ENCODE data around the gene APBA2. TPM values are rescaled to one million over a fixed set of nuclear protein-coding genes. Genes with fewer than 3 reads are reported as not detected.

The APBA2 gene
- total RNA-seq, 1 experiment from 2014 or later = 11.2 TPM

DNA sequence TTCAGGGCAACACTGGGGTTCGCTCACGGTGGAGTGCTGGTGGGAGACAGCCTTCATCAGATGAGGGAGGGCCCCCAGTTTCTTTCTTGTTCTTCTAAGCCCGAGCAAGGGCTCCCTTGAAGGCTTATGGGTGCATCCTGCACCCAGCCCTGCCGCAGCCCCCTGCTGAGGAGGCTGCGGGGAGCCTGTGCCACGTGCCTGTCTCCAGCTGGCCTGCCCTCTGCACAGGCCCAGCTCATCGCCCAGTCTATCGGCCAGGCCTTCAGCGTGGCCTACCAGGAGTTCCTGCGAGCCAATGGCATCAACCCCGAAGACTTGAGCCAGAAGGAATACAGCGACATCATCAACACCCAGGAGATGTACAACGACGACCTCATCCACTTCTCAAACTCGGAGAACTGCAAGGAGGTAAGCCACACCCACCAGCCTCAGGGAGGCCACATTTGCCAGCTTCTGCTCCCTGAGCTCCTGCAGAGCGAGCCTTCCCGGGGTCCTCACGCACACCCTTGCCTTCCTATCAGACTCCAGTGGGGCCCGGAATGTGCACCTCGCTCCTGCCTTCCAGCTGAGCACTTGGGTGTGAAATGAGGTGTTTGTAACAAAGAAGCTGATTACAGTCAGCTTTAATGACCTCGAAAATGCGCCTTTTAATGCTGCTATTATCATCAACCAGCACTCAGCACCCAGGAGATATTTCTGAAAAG, 219.5 kb downstream of the APBA2 start:
- Mint-ChIP-seq H3K27me3 (ENCODE audit: low read depth) (no peaks in the 10 kb centered on the region), H3K36me3 (no peaks in the 10 kb centered on the region), H3K9me3 (no peaks in the 10 kb centered on the region), H3K27ac (no peak overlapping the region; the same call in 1 of the 2 replicates), H3K4me1 (peaks cover 25% of the 10 kb centered on the region), H3K4me3 (no peak overlapping the region)
- ChIA-PET CTCF (interaction anchor here (4.3 to 5.9 kb wide), 4 partner anchors 11 to 121 kb away, joined by 57 to 196 read pairs (median 112); no protein-coding TSS in a partner anchor), POLR2A (no interaction called here)
- DNase-seq (ENCODE audit: low spot score) (no peak), ATAC-seq (no peak)
- TF ChIP-seq ETV6 (CRISPR knock-in tag; IDR thresholded peaks at IDR 0.05) = no peak
- TF ChIP-seq HMGA2 (CRISPR knock-in tag; IDR thresholded peaks at IDR 0.05) = no peak
- TF ChIP-seq, protein P1, sequence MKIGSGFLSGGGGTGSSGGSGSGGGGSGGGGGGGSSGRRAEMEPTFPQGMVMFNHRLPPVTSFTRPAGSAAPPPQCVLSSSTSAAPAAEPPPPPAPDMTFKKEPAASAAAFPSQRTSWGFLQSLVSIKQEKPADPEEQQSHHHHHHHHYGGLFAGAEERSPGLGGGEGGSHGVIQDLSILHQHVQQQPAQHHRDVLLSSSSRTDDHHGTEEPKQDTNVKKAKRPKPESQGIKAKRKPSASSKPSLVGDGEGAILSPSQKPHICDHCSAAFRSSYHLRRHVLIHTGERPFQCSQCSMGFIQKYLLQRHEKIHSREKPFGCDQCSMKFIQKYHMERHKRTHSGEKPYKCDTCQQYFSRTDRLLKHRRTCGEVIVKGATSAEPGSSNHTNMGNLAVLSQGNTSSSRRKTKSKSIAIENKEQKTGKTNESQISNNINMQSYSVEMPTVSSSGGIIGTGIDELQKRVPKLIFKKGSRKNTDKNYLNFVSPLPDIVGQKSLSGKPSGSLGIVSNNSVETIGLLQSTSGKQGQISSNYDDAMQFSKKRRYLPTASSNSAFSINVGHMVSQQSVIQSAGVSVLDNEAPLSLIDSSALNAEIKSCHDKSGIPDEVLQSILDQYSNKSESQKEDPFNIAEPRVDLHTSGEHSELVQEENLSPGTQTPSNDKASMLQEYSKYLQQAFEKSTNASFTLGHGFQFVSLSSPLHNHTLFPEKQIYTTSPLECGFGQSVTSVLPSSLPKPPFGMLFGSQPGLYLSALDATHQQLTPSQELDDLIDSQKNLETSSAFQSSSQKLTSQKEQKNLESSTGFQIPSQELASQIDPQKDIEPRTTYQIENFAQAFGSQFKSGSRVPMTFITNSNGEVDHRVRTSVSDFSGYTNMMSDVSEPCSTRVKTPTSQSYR (CRISPR knock-in tag; IDR thresholded peaks at IDR 0.05) = no peak
- TF ChIP-seq, protein P2, sequence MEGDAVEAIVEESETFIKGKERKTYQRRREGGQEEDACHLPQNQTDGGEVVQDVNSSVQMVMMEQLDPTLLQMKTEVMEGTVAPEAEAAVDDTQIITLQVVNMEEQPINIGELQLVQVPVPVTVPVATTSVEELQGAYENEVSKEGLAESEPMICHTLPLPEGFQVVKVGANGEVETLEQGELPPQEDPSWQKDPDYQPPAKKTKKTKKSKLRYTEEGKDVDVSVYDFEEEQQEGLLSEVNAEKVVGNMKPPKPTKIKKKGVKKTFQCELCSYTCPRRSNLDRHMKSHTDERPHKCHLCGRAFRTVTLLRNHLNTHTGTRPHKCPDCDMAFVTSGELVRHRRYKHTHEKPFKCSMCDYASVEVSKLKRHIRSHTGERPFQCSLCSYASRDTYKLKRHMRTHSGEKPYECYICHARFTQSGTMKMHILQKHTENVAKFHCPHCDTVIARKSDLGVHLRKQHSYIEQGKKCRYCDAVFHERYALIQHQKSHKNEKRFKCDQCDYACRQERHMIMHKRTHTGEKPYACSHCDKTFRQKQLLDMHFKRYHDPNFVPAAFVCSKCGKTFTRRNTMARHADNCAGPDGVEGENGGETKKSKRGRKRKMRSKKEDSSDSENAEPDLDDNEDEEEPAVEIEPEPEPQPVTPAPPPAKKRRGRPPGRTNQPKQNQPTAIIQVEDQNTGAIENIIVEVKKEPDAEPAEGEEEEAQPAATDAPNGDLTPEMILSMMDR (IDR thresholded peaks at IDR 0.05) = no peak
- TF ChIP-seq, protein P3, sequence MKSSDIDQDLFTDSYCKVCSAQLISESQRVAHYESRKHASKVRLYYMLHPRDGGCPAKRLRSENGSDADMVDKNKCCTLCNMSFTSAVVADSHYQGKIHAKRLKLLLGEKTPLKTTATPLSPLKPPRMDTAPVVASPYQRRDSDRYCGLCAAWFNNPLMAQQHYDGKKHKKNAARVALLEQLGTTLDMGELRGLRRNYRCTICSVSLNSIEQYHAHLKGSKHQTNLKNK (CRISPR knock-in tag; IDR thresholded peaks at IDR 0.05) = no peak
- TF ChIP-seq, protein P4, sequence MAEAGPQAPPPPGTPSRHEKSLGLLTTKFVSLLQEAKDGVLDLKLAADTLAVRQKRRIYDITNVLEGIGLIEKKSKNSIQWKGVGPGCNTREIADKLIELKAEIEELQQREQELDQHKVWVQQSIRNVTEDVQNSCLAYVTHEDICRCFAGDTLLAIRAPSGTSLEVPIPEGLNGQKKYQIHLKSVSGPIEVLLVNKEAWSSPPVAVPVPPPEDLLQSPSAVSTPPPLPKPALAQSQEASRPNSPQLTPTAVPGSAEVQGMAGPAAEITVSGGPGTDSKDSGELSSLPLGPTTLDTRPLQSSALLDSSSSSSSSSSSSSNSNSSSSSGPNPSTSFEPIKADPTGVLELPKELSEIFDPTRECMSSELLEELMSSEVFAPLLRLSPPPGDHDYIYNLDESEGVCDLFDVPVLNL (CRISPR knock-in tag; IDR thresholded peaks at IDR 0.05; ENCODE audit: borderline replicate concordance, low read depth) = no peak
- TF ChIP-seq NR3C1 (CRISPR knock-in tag; conservative IDR thresholded peaks at IDR 0.05; ENCODE audit: low read depth) = no peak
- TF ChIP-seq JAZF1 (CRISPR knock-in tag; IDR thresholded peaks at IDR 0.05) = no peak
- TF ChIP-seq, protein P5, sequence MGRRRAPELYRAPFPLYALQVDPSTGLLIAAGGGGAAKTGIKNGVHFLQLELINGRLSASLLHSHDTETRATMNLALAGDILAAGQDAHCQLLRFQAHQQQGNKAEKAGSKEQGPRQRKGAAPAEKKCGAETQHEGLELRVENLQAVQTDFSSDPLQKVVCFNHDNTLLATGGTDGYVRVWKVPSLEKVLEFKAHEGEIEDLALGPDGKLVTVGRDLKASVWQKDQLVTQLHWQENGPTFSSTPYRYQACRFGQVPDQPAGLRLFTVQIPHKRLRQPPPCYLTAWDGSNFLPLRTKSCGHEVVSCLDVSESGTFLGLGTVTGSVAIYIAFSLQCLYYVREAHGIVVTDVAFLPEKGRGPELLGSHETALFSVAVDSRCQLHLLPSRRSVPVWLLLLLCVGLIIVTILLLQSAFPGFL (CRISPR knock-in tag; IDR thresholded peaks at IDR 0.05; ENCODE audit: borderline replicate concordance) = no peak
- TF ChIP-seq, protein P6, sequence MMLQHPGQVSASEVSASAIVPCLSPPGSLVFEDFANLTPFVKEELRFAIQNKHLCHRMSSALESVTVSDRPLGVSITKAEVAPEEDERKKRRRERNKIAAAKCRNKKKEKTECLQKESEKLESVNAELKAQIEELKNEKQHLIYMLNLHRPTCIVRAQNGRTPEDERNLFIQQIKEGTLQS (CRISPR knock-in tag; conservative IDR thresholded peaks at IDR 0.05) = no peak
- no peak for TF ChIP-seq NFATC4 (CRISPR knock-in tag; IDR thresholded peaks at IDR 0.05)
- TF ChIP-seq, protein P7, sequence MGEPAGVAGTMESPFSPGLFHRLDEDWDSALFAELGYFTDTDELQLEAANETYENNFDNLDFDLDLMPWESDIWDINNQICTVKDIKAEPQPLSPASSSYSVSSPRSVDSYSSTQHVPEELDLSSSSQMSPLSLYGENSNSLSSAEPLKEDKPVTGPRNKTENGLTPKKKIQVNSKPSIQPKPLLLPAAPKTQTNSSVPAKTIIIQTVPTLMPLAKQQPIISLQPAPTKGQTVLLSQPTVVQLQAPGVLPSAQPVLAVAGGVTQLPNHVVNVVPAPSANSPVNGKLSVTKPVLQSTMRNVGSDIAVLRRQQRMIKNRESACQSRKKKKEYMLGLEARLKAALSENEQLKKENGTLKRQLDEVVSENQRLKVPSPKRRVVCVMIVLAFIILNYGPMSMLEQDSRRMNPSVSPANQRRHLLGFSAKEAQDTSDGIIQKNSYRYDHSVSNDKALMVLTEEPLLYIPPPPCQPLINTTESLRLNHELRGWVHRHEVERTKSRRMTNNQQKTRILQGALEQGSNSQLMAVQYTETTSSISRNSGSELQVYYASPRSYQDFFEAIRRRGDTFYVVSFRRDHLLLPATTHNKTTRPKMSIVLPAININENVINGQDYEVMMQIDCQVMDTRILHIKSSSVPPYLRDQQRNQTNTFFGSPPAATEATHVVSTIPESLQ (CRISPR knock-in tag; IDR thresholded peaks at IDR 0.05) = no peak
- TF ChIP-seq IRF2 (CRISPR knock-in tag; IDR thresholded peaks at IDR 0.05; ENCODE audit: borderline replicate concordance, low read depth) = no peak
- TF ChIP-seq, protein P8, sequence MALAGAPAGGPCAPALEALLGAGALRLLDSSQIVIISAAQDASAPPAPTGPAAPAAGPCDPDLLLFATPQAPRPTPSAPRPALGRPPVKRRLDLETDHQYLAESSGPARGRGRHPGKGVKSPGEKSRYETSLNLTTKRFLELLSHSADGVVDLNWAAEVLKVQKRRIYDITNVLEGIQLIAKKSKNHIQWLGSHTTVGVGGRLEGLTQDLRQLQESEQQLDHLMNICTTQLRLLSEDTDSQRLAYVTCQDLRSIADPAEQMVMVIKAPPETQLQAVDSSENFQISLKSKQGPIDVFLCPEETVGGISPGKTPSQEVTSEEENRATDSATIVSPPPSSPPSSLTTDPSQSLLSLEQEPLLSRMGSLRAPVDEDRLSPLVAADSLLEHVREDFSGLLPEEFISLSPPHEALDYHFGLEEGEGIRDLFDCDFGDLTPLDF (CRISPR knock-in tag; IDR thresholded peaks at IDR 0.05) = no peak
- TF ChIP-seq, protein P9, sequence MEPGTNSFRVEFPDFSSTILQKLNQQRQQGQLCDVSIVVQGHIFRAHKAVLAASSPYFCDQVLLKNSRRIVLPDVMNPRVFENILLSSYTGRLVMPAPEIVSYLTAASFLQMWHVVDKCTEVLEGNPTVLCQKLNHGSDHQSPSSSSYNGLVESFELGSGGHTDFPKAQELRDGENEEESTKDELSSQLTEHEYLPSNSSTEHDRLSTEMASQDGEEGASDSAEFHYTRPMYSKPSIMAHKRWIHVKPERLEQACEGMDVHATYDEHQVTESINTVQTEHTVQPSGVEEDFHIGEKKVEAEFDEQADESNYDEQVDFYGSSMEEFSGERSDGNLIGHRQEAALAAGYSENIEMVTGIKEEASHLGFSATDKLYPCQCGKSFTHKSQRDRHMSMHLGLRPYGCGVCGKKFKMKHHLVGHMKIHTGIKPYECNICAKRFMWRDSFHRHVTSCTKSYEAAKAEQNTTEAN (CRISPR knock-in tag; IDR thresholded peaks at IDR 0.05) = no peak
- no peak for TF ChIP-seq MXD4 (CRISPR knock-in tag; IDR thresholded peaks at IDR 0.05; ENCODE audit: borderline replicate concordance)
- no peak for TF ChIP-seq ZNF219 (CRISPR knock-in tag; IDR thresholded peaks at IDR 0.05; ENCODE audit: borderline replicate concordance)
- TF ChIP-seq GTF2I (CRISPR knock-in tag; conservative IDR thresholded peaks at IDR 0.05) = no peak
- TF ChIP-seq NFE2L1 (CRISPR knock-in tag; IDR thresholded peaks at IDR 0.05) = no peak
- no peak for TF ChIP-seq ZNF416 (CRISPR knock-in tag; IDR thresholded peaks at IDR 0.05)
